Bronchial epithelial cell (primary cell): ENCODE data around the gene MCAM. TPM values are rescaled to one million over a fixed set of nuclear protein-coding genes. Genes with fewer than 3 reads are reported as not detected.

Source experiments
- DNase-seq: peaks from one replicate; pipeline ENCODE4 v3.0.0-alpha.2; 2010; ENCODE audit warnings: low read depth
- FAIRE-seq: peaks from 2 replicates; lab custom pipeline; 2011; peaks lifted over from hg19 to GRCh38; lab: Jason Lieb, UNC
- H3K27me3 ChIP-seq: 2 replicates; pipeline ENCODE4 v1.5.1; 2011; ENCODE audit warnings: low read length; ENCODE audit not compliant: control insufficient read depth, insufficient read depth
- H3K36me3 ChIP-seq: 2 replicates; pipeline ENCODE4 v1.5.1; 2011; ENCODE audit warnings: low read length; ENCODE audit not compliant: control insufficient read depth, insufficient read depth
- H3K4me3 ChIP-seq: 2 replicates; pipeline ENCODE4 v1.5.1; 2011; ENCODE audit warnings: mild to moderate bottlenecking, low read depth, low read length, control low read depth
- total RNA-seq: library from RNA; depleted of rRNA; stranded (reverse); fragments of >200 nt; gene quantifications from 2 replicates; pipeline ENCODE4 v1.2.1, GENCODE V29; 2014
- TF ChIP-seq, protein P1 (sequence below): IDR thresholded peaks from 2 replicates; pipeline ENCODE4 v1.5.1; 2011; ENCODE audit warnings: mild to moderate bottlenecking, moderate library complexity, low read length, control low read depth, inconsistent platforms; ENCODE audit not compliant: insufficient read depth, severe bottlenecking

MCAM gene
- total RNA-seq, 1 donor from 2014 or later, result 36.3 TPM

DNA sequence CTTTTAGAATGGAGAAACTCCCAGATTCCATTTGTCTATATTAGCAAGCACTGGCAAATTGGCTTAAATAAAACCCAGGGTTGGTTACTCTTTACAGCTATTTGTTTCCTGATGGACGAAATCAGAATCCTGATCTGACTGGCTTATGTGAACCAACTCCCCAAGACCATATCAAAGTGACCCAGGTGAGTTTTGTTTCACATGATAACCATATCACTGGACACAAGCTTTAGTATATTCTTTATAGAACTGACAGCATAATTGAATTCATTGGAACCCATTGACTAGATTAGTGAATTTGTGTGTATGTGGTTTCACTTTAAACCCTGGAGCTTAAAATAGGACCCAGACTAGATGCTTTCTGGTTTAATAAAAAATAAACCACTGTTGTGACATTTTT is 39.3 kb downstream of the MCAM start:
- DNase-seq (no peak), FAIRE-seq (no peak)
- TF ChIP-seq, protein P1, sequence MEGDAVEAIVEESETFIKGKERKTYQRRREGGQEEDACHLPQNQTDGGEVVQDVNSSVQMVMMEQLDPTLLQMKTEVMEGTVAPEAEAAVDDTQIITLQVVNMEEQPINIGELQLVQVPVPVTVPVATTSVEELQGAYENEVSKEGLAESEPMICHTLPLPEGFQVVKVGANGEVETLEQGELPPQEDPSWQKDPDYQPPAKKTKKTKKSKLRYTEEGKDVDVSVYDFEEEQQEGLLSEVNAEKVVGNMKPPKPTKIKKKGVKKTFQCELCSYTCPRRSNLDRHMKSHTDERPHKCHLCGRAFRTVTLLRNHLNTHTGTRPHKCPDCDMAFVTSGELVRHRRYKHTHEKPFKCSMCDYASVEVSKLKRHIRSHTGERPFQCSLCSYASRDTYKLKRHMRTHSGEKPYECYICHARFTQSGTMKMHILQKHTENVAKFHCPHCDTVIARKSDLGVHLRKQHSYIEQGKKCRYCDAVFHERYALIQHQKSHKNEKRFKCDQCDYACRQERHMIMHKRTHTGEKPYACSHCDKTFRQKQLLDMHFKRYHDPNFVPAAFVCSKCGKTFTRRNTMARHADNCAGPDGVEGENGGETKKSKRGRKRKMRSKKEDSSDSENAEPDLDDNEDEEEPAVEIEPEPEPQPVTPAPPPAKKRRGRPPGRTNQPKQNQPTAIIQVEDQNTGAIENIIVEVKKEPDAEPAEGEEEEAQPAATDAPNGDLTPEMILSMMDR, result no peak
- Histone ChIP-seq H3K4me3 (no peak overlapping the region), H3K36me3 (peaks cover 10% of the 10 kb centered on the region), H3K27me3 (no peaks in the 10 kb centered on the region)

DNA sequence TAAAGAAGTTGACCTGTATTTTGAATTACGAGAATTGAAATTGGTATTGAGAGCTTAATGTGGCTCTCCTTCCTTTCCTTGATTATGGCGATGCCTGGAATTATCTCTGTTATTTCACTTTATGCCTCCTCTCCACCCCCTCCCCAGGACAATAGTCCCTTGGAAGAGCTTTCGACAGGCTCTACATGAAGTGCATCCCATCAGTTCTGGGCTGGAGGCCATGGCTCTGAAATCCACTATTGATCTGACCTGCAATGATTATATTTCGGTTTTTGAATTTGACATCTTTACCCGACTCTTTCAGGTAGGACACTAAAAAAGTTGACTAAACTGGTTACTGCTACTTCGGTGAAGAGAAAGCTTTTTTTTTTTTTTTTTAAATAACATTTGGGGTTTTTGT is 43.2 kb downstream of the MCAM start:
- DNase-seq (no peak), FAIRE-seq (no peak)
- TF ChIP-seq, protein P1, result no peak
- H3K4me3 ChIP-seq, result no peak overlapping the region
- peaks cover 10% of the 10 kb centered on the region for H3K36me3 ChIP-seq
- H3K27me3 ChIP-seq, result no peaks in the 10 kb centered on the region

DNA sequence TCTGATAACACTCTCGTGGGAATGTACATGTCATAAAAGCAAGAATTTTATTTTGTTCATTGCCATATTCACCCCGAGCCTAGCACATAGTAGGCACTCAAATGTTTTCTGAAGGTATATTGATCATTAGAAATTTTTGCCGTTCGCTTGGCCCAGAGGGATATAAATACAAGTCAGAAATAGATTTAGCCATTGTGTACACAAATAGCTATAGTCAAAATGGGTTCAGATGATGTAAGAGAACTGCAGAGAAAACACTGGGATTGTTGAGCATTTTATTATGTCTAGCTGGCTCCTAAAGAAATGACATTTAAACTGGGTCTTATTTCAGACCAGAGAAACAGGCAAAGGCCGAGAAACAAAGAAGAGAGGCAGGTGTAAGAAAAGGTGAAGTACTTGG is 49.3 kb downstream of the MCAM start:
- no peak for DNase-seq
- no peaks in the 10 kb centered on the region for H3K36me3 ChIP-seq
- H3K27me3 ChIP-seq, result no peaks in the 10 kb centered on the region
- no peak overlapping the region for H3K4me3 ChIP-seq
- TF ChIP-seq, protein P1, result no peak
- no peak for FAIRE-seq

DNA sequence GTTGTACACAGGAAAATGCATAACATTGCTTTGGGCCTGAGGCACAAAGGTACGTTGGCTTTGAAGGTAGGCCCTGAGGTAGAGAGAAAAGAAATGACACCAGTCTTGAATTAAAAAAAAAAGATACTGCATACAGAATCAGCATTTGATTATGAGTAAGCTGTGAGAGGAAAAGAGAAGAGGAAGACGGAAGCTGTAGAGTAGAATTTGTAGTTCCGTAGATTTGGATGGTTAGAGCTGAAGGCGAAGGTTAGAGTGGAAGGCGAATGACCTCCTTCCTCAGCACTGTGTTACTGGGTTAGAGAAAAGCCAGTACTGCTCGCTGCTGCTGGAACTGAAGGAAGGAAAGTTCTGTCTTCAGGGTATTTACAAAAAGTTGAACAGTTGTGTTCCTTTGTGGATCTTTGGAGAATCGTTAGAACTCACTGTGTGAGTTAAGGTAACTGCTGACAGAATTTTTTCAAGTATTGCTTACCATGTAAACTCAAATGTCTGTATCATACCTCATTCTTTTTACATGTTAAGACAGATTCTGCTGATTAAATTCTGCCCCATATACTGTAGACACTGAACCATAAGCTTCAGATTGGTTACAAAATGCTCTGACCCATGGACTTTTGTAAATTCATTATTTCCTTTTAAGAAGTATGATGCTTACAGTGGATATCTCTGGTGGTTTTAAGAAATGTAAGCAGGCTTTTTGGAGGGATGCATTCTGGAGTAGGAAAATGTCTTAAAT is 50.2 kb downstream of the MCAM start:
- H3K27me3 ChIP-seq, result no peaks in the 10 kb centered on the region
- DNase-seq, result peak; percentile 76
- TF ChIP-seq, protein P1, result no peak
- no peak for FAIRE-seq
- H3K36me3 ChIP-seq, result no peaks in the 10 kb centered on the region
- no peak overlapping the region for H3K4me3 ChIP-seq

DNA sequence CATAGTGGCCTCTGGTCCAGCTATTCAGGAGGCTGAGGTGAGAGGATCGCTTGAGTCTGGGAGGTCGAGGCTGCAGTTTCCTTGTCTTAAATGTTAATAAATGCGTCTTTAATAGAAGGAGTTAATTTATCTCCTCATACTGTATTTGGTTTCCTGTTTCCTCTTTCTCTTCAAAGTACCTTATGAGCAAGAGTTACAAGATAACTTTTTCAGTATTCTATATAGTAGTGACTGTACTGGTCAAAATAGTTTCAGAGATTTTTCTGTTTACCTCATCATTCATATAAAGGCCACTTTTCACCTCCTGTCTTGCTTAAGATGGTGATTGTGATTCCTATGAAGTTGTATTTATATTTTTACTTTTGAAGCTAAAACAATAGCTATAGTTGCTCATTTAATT is 50.9 kb downstream of the MCAM start:
- Histone ChIP-seq H3K36me3 (no peaks in the 10 kb centered on the region), H3K27me3 (no peaks in the 10 kb centered on the region), H3K4me3 (no peak overlapping the region)
- TF ChIP-seq, protein P1, result no peak
- no peak for DNase-seq
- FAIRE-seq, result no peak

DNA sequence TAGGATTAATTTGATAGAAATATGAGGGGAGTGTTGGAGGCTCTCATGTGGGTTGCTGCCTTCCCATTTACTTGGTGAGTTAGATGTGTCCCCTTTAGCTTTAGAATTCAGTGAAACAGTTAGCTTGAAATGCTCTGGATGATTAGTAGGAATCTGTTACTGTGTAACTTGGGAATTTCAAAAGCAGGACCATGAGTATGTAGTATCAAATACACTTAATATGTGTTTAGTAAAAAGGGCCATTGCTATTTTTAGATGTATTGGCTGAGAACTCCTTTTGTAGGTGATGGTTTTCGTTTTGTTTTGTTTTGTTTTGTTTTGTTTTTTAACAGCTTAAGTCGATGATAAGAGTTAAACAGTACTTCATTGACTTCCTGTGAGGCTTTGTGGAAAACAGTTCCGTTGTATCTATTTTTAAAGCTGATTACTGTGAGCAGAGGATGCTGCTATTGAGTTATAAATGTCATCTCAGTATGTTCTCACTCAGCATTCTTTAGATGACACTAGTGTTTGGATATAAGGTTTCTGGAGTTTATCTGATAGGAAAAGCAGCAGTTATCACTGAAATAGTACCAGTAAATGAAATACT is 53.5 kb downstream of the MCAM start:
- TF ChIP-seq, protein P1, result no peak
- FAIRE-seq (no peak), DNase-seq (no peak)
- Histone ChIP-seq H3K4me3 (no peak overlapping the region), H3K36me3 (no peaks in the 10 kb centered on the region), H3K27me3 (no peaks in the 10 kb centered on the region)
